Thyroid gland (tissue), 4 donors: ENCODE results near the gene PBX1.

ENCODE experiments used
- CTCF ChIP-seq, 6 experiments: fragments of 200-600 bp in 3 of 6; fragments of 450-650 bp in 3 of 6; sonication (generic) in 3 of 6; IDR thresholded peaks; one replicate each; pipeline ENCODE4 v1.5.1; 2016 to 2019; ENCODE audit warnings: antibody characterized with exemption in 6 of 6, mild to moderate bottlenecking in 2 of 6, inconsistent platforms in 1 of 6, moderate library complexity in 1 of 6
- POLR2A ChIP-seq, 2 donors: fragments of 450-650 bp; IDR thresholded peaks; one replicate each; pipeline ENCODE4 v1.6.1; 2017; ENCODE audit warnings: antibody characterized with exemption in 2 of 2, mild to moderate bottlenecking in 2 of 2, moderate library complexity in 1 of 2

GRCh38 chr1:164868990-164869389 is 310.0 kb downstream of the PBX1 start:
- TF ChIP-seq CTCF (IDR thresholded peaks at IDR 0.05) (no peak), POLR2A (IDR thresholded peaks at IDR 0.05) (no peak)
